Frontal cortex (tissue), 4 donors: ENCODE data around the gene CHST12. TPM values are rescaled to one million over a fixed set of nuclear protein-coding genes. Genes with fewer than 3 reads are reported as not detected.
"Not testable (repeated sequence)": the region's sequence is repeated elsewhere in the genome, so short reads cannot be mapped to it uniquely, and the experiment has no call there.

Experiments
- DNase-seq, 2 donors: peaks; one replicate each; pipeline ENCODE4 v3.0.0; 2012; ENCODE audit warnings: low spot score in 2 of 2
- FAIRE-seq: peaks from 2 replicates; lab custom pipeline; 2012; peaks lifted over from hg19 to GRCh38; lab: Jason Lieb, UNC
- total RNA-seq: library from RNA; depleted of rRNA; stranded (reverse); fragments of >200 nt; gene quantifications from one replicate; pipeline ENCODE4 v1.2.3, GENCODE V29; 2014
- donor health status: control.
- donor health status: control.
- donor health status: control.

Gene CHST12
- total RNA-seq, 1 donor from 2014 or later: 2.0 TPM

DNA sequence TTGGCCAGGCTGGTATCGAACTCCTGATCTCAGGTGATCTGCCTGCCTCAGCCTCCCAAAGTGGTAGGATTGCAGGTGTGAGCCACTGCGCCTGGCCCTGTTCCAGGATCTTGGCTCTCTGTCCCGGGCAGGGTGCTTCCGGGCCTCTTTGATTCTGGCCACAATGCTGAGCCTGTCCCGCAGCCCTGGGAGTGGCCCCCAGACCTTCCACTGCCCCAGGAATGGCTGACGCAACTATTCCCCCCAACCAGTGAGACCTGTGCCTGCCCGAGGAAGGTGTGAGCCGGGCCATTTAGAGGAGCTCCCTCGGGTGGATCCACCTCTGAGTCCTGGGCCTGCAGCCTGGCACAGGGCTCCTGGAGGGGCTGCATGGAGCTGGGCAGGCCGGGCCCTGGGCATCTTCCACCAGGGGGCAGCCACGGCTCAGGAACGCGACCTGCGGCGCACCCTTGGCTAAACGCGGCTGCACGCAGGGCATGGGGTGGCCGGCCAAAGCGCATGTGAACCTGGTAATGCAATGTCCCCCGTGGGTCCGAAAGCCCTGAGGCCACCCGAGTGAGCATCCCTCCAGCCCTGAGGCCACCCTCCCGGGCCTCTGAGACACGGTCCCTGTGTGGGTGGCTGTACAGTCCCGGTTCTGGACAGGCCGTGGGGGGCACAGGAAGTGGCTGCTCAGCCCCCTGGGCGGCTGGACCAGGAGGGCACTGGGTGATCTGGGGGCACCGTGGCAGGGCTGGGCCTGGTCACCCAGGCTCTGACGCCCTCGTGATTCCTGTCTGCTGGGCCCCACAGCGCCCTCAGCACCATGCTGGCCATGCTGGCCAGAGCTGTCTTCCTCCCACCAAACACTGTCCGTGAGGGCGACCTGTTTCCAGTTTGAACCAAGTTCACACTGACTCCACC is 48.0 kb downstream of the CHST12 start:
- DNase-seq: peak; percentile 80 to 89
- FAIRE-seq: no peak

DNA sequence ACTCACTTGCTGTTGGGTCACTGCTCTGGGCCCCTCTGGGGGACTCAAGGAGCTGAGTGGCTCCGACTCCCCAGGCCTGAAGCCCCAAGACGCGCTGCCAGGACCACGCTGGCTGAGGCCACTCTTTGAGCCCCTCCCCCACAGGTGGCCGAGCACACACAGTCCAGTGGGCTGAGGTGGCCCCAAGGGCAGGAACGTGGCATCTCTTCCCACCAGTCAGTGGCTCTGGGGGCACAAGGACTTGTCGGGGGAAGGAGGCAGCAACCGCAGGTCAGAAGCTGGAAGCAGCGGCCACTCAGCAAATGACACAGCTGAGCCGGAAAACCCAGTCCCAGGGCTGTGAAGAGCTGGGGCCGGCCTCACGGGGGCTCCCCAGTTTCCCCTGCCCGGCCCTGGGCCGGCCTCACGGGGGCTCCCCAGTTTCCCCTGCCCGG is 48.7 kb downstream of the CHST12 start:
- DNase-seq: no peak

GRCh38 chr7:2452643-2453270 is 49.3 kb downstream of the CHST12 start:
- FAIRE-seq: no peak

More for the DNA sequence above, 48.7 kb downstream of the CHST12 start:
- no peak for FAIRE-seq

GRCh38 chr7:2453849-2454248 is 50.4 kb downstream of the CHST12 start:
- FAIRE-seq, DNase-seq: not testable (repeated sequence)

More at GRCh38 chr7:2452643-2453270, 49.3 kb downstream of the CHST12 start:
- DNase-seq: no peak

GRCh38 chr7:2459674-2460073 is 56.3 kb downstream of the CHST12 start:
- DNase-seq (no peak), FAIRE-seq (no peak)

DNA sequence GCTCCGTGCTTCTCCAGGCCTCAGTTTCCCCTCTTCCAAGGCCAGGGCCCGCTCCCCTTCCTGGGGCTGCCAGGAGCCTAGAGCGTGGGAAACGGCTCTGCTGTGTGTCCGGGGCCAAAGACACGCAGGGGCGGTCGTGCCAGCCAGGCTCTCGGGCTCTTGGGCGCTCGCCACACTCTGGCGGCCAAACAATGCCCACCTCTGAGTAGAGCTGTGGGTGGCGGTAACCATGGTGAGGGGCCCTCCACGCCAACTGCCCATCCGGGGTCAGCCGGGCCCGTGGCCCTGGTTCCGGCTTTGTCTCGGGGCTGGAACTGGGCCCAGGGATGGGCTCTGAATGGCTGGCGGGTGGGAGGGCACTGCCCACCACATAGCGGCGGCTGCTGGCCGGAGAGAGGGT is 56.8 kb downstream of the CHST12 start:
- FAIRE-seq (no peak), DNase-seq (peak in 1 of 2 donors; percentile 67)

DNA sequence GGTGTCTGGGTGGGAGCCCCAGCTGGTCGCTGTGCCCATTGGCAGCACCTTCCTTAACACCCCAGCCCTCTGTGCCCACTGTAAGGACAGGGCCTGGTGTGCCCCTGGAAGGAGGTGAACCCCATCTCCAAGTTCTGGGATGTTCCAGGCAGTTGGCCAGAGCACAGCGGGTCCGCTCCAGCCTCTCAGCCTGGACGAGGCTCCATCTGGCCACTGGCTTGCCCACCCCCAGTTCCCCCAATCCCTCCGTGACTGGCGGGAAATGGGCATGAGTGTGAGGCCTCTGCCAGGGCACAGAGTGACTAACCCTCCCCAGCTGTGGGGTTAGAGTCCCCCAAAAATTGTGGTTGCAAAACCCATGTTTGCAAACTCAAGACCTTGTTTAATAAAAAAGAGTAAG is 57.2 kb downstream of the CHST12 start:
- DNase-seq (no peak), FAIRE-seq (no peak)

DNA sequence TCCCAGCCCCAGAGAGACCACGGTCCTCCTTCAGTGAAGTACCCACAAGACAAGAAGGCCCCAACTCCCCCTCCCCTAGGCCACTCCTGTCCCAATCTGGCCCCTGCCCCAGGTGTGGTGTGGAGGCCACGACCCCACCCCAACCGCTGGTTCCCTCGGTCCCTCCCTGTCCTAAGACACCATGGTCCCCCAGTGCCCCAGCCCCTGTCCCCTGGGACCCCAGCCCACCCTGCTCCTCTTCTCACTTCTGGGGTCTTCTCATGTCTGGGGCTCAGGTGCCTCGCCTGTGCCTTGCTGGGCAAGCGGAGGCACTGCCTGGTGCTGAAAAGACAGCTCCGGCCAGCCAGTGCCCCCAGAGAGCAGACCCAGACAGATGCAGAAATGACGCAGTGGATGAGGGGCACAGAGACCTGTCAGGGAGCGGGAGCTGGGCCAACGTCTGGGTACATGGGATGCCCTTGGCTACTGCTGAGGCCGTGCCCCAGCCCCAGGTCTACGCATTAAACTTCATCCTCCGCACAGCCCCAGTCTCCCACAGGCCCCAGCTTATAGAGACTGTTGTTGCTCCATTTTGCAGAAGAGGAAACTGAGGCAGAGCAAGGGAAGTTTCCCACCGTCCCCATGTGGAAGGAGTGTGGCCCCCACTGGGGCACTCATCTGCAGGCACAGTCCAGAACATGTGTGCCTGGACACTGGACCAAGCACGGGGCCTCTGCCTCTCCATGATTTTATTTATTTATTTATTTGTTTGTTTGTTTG is 58.0 kb downstream of the CHST12 start:
- DNase-seq (no peak), FAIRE-seq (no peak)

DNA sequence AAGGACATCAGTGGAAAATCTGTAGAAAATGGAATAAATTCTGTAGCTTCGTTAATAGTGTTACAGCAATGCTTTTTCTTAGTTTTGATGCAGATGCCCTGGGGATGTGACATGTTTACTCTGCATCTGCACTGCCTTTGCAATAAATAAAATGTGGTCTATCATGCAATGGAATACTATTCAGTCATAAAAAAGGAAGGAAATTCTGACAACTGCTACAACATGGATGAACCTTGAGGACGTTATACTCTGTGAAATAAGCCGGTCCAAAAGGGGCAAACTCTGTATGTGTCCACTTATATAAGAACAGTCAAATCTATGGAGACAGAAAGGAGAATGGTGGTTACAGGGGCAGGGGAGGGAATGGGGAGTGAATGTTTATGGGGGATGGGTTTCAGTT is 59.3 kb downstream of the CHST12 start:
- no peak for DNase-seq

DNA sequence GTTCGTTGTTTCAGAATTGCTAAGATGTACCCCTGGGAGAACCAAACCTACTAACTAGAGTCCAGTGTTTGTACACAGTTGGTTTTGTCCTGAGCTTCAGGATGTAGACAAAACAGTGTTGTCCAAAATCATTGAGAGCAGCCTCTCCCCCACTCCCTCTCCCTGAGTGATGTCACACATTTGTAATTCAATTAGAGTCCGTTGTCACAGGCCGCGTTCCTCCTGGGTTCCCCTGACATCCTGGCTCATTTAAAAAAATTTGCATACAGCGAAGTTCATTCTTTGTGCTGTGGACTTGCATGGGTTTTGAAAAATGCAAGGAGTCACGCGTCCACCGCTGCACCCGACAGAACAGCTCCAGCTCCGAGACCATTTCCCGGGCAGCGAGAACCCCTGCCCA is 62.5 kb downstream of the CHST12 start:
- no peak for FAIRE-seq
- DNase-seq: peak in 1 of 2 donors; percentile 34

More for the DNA sequence above, 59.3 kb downstream of the CHST12 start:
- FAIRE-seq: no peak

DNA sequence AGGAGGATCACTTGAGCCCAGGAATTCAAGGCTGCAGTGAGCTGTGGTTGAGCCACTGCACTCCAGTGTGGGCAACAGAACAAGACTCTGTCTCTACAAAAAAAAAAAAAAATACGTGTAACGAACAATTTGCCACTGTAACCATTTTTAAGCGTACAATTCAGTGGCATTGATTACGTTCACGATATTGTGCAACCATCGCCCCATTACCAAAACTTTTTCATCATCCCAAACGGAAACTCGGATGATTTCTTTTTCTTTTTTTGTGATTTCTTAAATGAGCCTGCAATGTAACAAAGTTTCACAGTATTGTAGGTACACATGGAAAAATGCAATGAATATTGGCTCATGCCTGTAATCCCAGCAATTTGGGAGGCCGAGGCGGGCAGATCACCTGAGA is 63.3 kb downstream of the CHST12 start:
- DNase-seq: no peak
- FAIRE-seq: no peak

DNA sequence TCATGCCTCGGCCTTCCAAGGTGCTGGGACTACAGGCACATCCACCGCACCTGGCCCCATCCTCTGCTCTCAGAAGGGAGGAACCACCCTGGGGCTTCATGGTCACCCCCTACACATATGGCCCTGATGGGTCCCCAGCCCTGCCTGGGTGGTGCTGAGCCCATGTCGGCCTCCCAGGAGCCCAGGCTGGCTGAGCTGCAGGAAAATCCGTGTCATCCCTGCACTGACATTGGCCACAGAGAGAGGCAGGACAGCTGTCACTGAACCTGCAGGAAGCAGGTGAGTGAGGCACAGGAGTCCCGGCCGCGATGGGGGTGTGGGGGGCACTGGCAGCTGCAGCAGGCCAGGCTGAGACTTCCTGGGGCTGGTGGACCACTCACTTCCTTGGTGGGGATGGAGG is 64.8 kb downstream of the CHST12 start:
- DNase-seq (no peak), FAIRE-seq (no peak)

- FAIRE-seq, DNase-seq: not testable (repeated sequence)
These were observed 66.2 kb downstream of the CHST12 start for GRCh38 chr7:2469460-2470203.

DNA sequence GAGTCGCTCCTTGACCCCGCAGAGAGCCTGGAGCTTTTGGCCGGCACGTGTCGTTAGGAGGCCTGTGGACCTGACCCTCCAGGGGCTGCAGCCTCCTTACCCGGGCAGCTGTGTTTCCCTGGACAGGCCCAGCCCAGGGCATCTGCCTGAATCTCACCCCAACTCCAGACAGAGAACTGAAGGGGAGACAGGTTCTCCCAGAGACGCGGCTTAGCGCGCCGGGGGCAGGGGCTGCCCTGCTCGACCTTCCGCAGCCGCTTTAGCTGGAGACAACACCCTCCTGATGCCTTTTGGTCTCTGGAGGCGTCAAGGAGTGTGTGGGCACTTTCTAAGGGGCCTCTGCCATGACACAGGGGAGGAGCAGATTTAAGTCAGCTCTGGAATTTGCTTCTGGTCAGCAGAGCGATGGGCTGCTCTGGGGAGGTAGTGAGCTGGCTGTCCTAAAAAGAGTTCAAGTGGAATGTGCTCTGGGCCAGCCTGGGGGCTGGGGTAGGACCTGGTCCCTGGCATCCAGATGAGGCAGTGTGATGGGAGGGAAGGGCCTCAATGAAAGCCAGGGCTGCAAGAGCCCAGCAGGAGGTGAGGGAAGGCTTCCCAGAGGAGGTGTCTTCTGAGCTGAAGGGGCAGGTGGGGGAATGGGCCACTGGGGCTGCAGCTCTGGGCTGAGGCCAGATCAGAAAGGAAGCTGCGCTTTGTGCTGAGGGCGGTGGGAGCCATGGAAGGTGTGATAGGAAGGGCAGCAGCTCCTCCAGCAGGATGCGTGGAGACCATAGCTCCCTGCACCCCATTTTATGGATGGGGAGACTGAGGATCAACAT is 67.0 kb downstream of the CHST12 start:
- FAIRE-seq (no peak), DNase-seq (no peak)

DNA sequence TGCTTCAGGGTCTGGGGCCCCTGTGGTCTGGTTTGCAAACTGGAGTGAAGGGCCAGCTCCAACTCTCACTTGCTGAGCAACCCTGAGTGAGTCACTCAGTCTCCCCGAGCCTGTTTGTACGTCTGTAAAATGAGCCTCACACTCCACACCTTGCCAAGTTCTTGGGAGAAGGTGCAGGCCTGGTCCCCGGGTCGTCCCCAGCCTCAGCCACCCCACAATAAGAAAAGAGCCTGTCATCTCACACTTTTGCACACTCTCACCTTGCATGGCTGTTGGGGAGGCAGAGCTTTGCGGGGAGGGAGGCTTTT is 67.6 kb downstream of the CHST12 start:
- DNase-seq (no peak), FAIRE-seq (no peak)

GRCh38 chr7:2471396-2471795 is 68.0 kb downstream of the CHST12 start:
- no peak for FAIRE-seq
- no peak for DNase-seq

- no peak for FAIRE-seq
These were observed 69.3 kb downstream of the CHST12 start for GRCh38 chr7:2472739-2473138.

DNA sequence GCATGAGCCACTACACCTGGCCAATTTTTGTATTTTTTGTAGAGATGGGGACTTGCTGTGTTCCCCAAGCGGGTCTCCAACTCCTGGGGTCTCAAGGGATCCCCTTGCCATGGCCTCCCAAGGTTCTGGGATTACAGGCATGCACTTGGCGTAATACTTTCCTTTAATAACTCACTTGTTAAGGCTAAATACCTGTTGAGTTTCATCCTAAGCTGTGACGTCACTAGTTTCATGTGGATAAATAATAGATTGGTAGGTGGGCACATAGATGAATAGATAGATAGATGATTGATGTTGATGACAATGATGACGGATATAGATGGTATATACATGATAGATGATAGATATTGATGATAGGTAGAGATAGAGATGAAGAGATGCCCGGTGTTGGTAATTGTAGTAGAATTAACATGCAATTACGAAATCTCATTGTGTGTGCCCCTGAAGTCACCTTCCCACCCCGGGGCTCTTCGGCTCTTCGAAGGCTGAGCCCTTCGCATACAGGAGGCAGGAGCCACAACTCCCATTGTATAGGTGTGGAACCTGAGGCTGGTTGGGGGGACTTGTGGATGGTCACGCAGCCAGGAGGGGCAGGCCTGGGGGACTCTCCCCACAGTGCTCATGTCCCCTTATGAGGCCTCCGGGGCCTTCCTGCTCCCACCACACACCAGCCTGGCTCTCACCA is 70.2 kb downstream of the CHST12 start:
- DNase-seq (no peak), FAIRE-seq (no peak)

More at GRCh38 chr7:2472739-2473138, 69.3 kb downstream of the CHST12 start:
- no peak for DNase-seq
